ENCODE measurements around the gene LITAF.

DNA sequence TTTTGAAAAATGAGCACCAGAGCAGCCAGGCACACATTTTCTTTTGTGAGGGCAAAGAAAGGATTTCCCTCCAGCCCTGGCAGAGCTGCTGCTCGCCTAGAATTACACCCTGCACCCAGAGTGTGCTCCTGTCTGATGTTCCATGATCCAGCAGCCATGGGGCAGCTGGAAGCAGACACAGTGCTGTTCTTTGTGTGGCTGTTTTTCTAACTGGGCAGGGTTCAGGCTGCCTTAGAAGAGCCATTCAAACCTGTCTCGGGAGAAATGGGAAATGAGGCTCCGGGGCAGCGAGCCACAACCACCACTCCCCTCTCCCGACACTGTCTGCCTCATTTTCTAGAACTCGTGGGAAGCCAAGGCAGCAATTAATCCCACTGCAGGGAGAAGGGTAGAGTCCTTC, 28.9 kb downstream of the LITAF start:
- TF ChIP-seq RAD21 (conservative IDR thresholded peaks at IDR 0.05), result no peak
- TF ChIP-seq, protein P1, sequence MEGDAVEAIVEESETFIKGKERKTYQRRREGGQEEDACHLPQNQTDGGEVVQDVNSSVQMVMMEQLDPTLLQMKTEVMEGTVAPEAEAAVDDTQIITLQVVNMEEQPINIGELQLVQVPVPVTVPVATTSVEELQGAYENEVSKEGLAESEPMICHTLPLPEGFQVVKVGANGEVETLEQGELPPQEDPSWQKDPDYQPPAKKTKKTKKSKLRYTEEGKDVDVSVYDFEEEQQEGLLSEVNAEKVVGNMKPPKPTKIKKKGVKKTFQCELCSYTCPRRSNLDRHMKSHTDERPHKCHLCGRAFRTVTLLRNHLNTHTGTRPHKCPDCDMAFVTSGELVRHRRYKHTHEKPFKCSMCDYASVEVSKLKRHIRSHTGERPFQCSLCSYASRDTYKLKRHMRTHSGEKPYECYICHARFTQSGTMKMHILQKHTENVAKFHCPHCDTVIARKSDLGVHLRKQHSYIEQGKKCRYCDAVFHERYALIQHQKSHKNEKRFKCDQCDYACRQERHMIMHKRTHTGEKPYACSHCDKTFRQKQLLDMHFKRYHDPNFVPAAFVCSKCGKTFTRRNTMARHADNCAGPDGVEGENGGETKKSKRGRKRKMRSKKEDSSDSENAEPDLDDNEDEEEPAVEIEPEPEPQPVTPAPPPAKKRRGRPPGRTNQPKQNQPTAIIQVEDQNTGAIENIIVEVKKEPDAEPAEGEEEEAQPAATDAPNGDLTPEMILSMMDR (IDR thresholded peaks at IDR 0.05; ENCODE audit: poor library complexity, severe bottlenecking), result no peak
- TF ChIP-seq EZH2 (IDR thresholded peaks at IDR 0.05; ENCODE audit: borderline replicate concordance, insufficient read depth, low read length, poor library complexity, severe bottlenecking), result no peak
- no peak for TF ChIP-seq POLR2AphosphoS5 (IDR thresholded peaks at IDR 0.05)
- TF ChIP-seq TAF1 (IDR thresholded peaks at IDR 0.05; ENCODE audit: low read depth), result no peak
- TF ChIP-seq MXI1 (conservative IDR thresholded peaks at IDR 0.05; ENCODE audit: poor library complexity, severe bottlenecking), result no peak
